Prostate gland (tissue), 2 donors: Measurements from ENCODE around the gene ARHGDIA.

Experiments
- CTCF ChIP-seq, 4 experiments: fragments of 200-600 bp in 2 of 4; fragments of 450-650 bp in 2 of 4; sonication (generic) in 2 of 4; IDR thresholded peaks; 1 replicate in 3 of 4; 2 replicates in 1 of 4; pipeline ENCODE4 v1.5.1; 2016 to 2019; ENCODE audit warnings: antibody characterized with exemption in 4 of 4, mild to moderate bottlenecking in 2 of 4, moderate library complexity in 2 of 4
- POLR2A ChIP-seq: fragments of 450-650 bp; IDR thresholded peaks from one replicate; pipeline ENCODE4 v1.6.1; 2016; ENCODE audit warnings: antibody characterized with exemption, mild to moderate bottlenecking
- POLR2AphosphoS5 ChIP-seq: sonication (generic); formaldehyde crosslinking; IDR thresholded peaks from one replicate; pipeline ENCODE4 v1.6.1; 2017; ENCODE audit warnings: antibody characterized with exemption

GRCh38 chr17:81879121-81879520 lies 8.0 kb upstream of the ARHGDIA start:
- TF ChIP-seq CTCF (IDR thresholded peaks at IDR 0.05): no peak
- no peak for TF ChIP-seq POLR2A
- TF ChIP-seq POLR2AphosphoS5: no peak
